H1 (cell line): ENCODE results near the gene FAM107A. TPM values are rescaled to one million over a fixed set of nuclear protein-coding genes. Genes with fewer than 3 reads are reported as not detected.

Experiments
- BACH1 ChIP-seq: IDR thresholded peaks from 2 replicates; pipeline ENCODE4 v1.6.1; 2012; ENCODE audit warnings: low read length, improper control_type of control experiment
- CHD2 ChIP-seq: IDR thresholded peaks from 2 replicates; pipeline ENCODE4 v1.6.1; 2012; ENCODE audit warnings: low read length, improper control_type of control experiment
- CTBP2 ChIP-seq: IDR thresholded peaks from 2 replicates; pipeline ENCODE4 v1.7.0; 2011; ENCODE audit warnings: borderline replicate concordance, mild to moderate bottlenecking, moderate library complexity, mixed read lengths, low read length; ENCODE audit not compliant: insufficient read depth, insufficient read length
- KDM1A ChIP-seq: fragments of 200-600, 300-600 bp; sonication (generic); IDR thresholded peaks from 2 replicates; pipeline ENCODE4 v1.7.1; 2016; ENCODE audit warnings: mild to moderate bottlenecking, low read length, borderline replicate concordance
- NANOG ChIP-seq: IDR thresholded peaks from 2 replicates; pipeline ENCODE4 v1.6.1; 2011; ENCODE audit warnings: low read length, low read depth, mild to moderate bottlenecking, inconsistent platforms; ENCODE audit not compliant: insufficient read depth, poor library complexity, severe bottlenecking
- RNF2 ChIP-seq: fragments of 200-900, 300-1000 bp; sonication (generic); IDR thresholded peaks from 2 replicates; pipeline ENCODE4 v1.7.1; 2016; ENCODE audit warnings: borderline replicate concordance, low read depth, mild to moderate bottlenecking, antibody characterized with exemption, low read length; ENCODE audit not compliant: poor library complexity, severe bottlenecking; ENCODE audit errors: missing control alignments
- SP1 ChIP-seq: IDR thresholded peaks from 2 replicates; pipeline ENCODE4 v1.6.1; 2011; ENCODE audit warnings: low read depth, low read length
- TBP ChIP-seq: IDR thresholded peaks from 2 replicates; pipeline ENCODE4 v1.6.1; 2011; ENCODE audit warnings: low read depth, low read length, improper control_type of control experiment
- polyA plus RNA-seq, 7 experiments: library from polyadenylated mRNA; depleted of rRNA in 3 of 7; stranded (reverse) in 5 of 7; unstranded in 2 of 7; fragments of >200 nt in 5 of 7; fragments of 200-250 nt in 2 of 7; gene quantifications; 1 replicate in 5 of 7; 2 replicates in 1 of 7; 4 replicates in 1 of 7; pipeline versions ENCODE4 v1.2.1 to v1.2.3, GENCODE V29; 2011 to 2013; ENCODE audit warnings: missing spikeins in 2 of 7, mixed read lengths in 2 of 7
- total RNA-seq: library from RNA; stranded (reverse); fragmentation: NEBNext Ultra II Directional; extraction: Animal tissue kit (Norgen Biotek cat#: 25700); gene quantifications from 2 replicates; pipeline ENCODE4 v1.2.1, GENCODE V29; 2021

The FAM107A gene
- total and polyA plus RNA-seq, 2 of the 8 experiments (the other 6 are each of a cell fraction or from before 2014, with no cell fraction given), result 0.51 to 0.65 TPM

DNA sequence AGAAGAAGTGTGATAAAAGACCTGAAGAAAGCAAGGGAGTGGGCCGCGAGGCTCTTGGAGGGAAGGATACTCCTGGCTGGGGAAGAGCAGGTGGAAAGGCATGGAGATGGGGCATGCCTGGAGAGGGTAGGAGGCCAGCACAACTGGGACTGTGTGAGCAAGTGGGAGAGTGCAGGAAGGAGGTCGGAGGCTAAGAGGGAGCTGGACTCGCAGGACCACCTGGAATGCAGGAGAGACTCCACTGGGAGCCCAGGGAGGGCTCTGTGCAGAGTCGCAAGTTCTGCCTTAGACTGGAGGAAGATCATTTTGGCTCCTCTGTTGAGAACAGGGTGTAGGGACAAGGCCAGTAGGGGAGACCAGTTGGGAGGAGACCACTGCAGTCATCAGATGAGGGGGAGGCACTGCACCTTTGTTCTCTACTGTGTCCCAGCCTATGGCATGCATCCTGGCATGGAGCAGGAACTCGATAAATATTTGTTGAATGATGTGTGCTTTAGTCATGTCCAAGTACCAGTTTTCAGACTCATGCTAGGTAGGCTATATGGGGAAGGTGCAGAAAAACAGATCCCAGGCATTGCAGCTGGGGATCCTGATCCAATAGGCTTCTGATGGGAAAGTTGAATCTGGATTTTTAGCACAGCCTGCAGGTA, 13.7 kb downstream of the FAM107A start (continued):
- no peak for TF ChIP-seq CTBP2
- no peak for TF ChIP-seq NANOG
- no peak for TF ChIP-seq TBP
- no peak for TF ChIP-seq BACH1
- no peak for TF ChIP-seq CHD2
- TF ChIP-seq KDM1A, result no peak
- TF ChIP-seq RNF2, result no peak
- TF ChIP-seq SP1, result no peak
- TF ChIP-seq, all 59 proteins: peak for 0
